Measurements from ENCODE around the gene TWIST2.

TWIST2 gene

GRCh38 chr2:238839428-238839827, 8.5 kb upstream of the TWIST2 start:
- DNase-seq = no peak

- no peak for DNase-seq
Observed at GRCh38 chr2:238841542-238842164, 6.2 kb upstream of the TWIST2 start.

- no peak for DNase-seq
Observed at GRCh38 chr2:238843476-238843875, 4.4 kb upstream of the TWIST2 start.

- DNase-seq = no peak
Observed at GRCh38 chr2:238845583-238846377, 2.1 kb upstream of the TWIST2 start.

GRCh38 chr2:238846378-238846627, 1.6 kb upstream of the TWIST2 start:
- DNase-seq = no peak

GRCh38 chr2:238846628-238847418, 1.1 kb upstream of the TWIST2 start:
- DNase-seq = no peak

GRCh38 chr2:238847419-238847801, 475 bp upstream of the TWIST2 start:
- DNase-seq = no peak

- DNase-seq = no peak
Observed at GRCh38 chr2:238848691-238848975, 748 bp downstream of the TWIST2 start.

GRCh38 chr2:238848976-238849853, 1.3 kb downstream of the TWIST2 start:
- DNase-seq = no peak

- DNase-seq = no peak
Observed at GRCh38 chr2:238850091-238850490, 2.2 kb downstream of the TWIST2 start.

GRCh38 chr2:238851026-238851425, 3.1 kb downstream of the TWIST2 start:
- no peak for DNase-seq

- no peak for DNase-seq
Observed at GRCh38 chr2:238851761-238852160, 3.9 kb downstream of the TWIST2 start.

- no peak for DNase-seq
Observed at GRCh38 chr2:238852206-238852869, 4.5 kb downstream of the TWIST2 start.

GRCh38 chr2:238853218-238853617, 5.3 kb downstream of the TWIST2 start:
- no peak for DNase-seq

- no peak for DNase-seq
Observed at GRCh38 chr2:238853721-238854120, 5.8 kb downstream of the TWIST2 start.

GRCh38 chr2:238854246-238854645, 6.4 kb downstream of the TWIST2 start:
- DNase-seq = no peak

GRCh38 chr2:238854699-238855229, 6.9 kb downstream of the TWIST2 start:
- no peak for DNase-seq

GRCh38 chr2:238855299-238855698, 7.4 kb downstream of the TWIST2 start:
- DNase-seq = no peak

- no peak for DNase-seq
Observed at GRCh38 chr2:238855891-238856580, 8.2 kb downstream of the TWIST2 start.

GRCh38 chr2:238856713-238857567, 9.1 kb downstream of the TWIST2 start:
- no peak for DNase-seq

- DNase-seq = no peak
Observed at GRCh38 chr2:238857959-238858358, 10.1 kb downstream of the TWIST2 start.

Measured in activated CD4-positive, alpha-beta T cell treated with anti-CD3 and anti-CD28 coated beads, Interleukin-2, amount 50 U/mL, for 48 hours (primary cell).